HL-60 (cell line): ENCODE data around the gene ANKS1B.

Experiments
- GABPA ChIP-seq: IDR thresholded peaks from 2 replicates; pipeline ENCODE4 v1.6.1; 2012; ENCODE audit warnings: low read depth
- POLR2AphosphoS5 ChIP-seq: IDR thresholded peaks from 2 replicates; pipeline ENCODE4 v1.6.1; 2012; ENCODE audit warnings: low read depth
- SPI1 ChIP-seq: IDR thresholded peaks from 2 replicates; pipeline ENCODE4 v1.6.1; 2012; ENCODE audit warnings: low read depth, mild to moderate bottlenecking, borderline replicate concordance
- TF ChIP-seq, protein P1 (sequence below): IDR thresholded peaks from one replicate; pipeline ENCODE4 v1.5.1; 2011; ENCODE audit warnings: low read length, control low read depth, inconsistent platforms; ENCODE audit not compliant: insufficient read depth
- TF ChIP-seq, protein P2 (sequence below): IDR thresholded peaks from 2 replicates; pipeline ENCODE4 v1.6.1; 2012; ENCODE audit warnings: low read depth; ENCODE audit not compliant: insufficient replicate concordance

DNA sequence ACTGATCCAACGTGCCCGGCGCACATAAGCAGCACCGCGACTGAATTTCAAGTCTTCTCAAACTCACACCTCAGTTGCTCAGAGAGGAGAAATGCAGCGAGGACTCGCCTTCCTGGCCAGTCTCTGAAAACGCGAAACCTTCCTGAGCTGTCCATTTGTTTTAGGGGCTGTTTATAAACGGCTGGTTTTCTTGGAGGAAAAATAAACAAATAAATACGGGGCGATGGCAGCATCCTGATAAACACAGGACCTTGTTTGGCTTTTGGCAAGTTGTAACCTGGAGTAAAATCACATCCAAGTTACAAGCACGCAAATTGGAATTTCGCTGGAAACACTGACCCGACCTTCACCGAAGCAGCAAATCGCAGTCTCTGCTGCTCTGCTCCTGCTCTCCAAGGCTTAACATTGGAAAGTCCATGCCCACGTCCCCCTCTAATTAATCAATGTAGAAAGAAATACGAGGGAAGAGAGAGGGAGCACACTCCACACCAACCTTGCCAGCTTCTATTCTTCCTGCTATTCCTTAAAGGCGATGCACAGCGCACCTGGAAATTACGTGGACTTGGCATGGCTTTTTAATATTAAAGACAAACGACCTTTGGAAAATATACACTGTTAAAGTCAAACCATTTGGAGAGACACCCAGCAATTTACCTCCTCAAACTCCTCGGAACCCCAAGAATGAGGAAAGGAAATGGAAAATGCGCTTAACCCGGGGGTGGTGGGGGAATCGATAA is 1090.9 kb downstream of the ANKS1B start:
- TF ChIP-seq, protein P1, sequence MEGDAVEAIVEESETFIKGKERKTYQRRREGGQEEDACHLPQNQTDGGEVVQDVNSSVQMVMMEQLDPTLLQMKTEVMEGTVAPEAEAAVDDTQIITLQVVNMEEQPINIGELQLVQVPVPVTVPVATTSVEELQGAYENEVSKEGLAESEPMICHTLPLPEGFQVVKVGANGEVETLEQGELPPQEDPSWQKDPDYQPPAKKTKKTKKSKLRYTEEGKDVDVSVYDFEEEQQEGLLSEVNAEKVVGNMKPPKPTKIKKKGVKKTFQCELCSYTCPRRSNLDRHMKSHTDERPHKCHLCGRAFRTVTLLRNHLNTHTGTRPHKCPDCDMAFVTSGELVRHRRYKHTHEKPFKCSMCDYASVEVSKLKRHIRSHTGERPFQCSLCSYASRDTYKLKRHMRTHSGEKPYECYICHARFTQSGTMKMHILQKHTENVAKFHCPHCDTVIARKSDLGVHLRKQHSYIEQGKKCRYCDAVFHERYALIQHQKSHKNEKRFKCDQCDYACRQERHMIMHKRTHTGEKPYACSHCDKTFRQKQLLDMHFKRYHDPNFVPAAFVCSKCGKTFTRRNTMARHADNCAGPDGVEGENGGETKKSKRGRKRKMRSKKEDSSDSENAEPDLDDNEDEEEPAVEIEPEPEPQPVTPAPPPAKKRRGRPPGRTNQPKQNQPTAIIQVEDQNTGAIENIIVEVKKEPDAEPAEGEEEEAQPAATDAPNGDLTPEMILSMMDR, result no peak
- TF ChIP-seq, protein P2, sequence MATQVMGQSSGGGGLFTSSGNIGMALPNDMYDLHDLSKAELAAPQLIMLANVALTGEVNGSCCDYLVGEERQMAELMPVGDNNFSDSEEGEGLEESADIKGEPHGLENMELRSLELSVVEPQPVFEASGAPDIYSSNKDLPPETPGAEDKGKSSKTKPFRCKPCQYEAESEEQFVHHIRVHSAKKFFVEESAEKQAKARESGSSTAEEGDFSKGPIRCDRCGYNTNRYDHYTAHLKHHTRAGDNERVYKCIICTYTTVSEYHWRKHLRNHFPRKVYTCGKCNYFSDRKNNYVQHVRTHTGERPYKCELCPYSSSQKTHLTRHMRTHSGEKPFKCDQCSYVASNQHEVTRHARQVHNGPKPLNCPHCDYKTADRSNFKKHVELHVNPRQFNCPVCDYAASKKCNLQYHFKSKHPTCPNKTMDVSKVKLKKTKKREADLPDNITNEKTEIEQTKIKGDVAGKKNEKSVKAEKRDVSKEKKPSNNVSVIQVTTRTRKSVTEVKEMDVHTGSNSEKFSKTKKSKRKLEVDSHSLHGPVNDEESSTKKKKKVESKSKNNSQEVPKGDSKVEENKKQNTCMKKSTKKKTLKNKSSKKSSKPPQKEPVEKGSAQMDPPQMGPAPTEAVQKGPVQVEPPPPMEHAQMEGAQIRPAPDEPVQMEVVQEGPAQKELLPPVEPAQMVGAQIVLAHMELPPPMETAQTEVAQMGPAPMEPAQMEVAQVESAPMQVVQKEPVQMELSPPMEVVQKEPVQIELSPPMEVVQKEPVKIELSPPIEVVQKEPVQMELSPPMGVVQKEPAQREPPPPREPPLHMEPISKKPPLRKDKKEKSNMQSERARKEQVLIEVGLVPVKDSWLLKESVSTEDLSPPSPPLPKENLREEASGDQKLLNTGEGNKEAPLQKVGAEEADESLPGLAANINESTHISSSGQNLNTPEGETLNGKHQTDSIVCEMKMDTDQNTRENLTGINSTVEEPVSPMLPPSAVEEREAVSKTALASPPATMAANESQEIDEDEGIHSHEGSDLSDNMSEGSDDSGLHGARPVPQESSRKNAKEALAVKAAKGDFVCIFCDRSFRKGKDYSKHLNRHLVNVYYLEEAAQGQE, result no peak
- TF ChIP-seq POLR2AphosphoS5, result no peak
- no peak for TF ChIP-seq GABPA
- no peak for TF ChIP-seq SPI1
